ENCODE data around the gene BRD4.
A peak's percentile ranks its signal among the peaks of the same experiment; 100 is the strongest.
"Not testable (repeated sequence)": the region's sequence is repeated elsewhere in the genome, so short reads cannot be mapped to it uniquely, and the experiment has no call there.

Gene BRD4

DNA sequence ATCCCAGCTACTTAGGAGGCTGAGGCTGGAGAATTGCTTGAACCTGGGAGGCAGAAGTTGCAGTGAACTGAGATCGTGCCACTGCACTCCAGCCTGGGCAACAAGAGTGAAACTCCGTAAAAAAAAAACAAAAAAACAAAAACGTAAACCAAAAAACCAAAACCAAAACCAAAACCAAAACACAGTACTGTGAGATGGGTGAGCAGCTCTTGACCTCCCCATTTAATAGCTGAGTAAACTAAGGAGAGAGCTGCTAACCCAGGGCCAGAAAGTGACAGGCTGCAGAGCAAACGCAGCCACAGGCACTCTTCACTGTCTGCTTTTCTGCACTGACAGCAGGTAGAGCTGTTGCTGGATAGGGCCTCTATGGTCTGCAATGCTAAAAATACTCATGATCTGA is 27.7 kb upstream of the BRD4 start:
- not testable (repeated sequence) for DNase-seq (ENCODE audit: low read depth in 2 of 2)

DNA sequence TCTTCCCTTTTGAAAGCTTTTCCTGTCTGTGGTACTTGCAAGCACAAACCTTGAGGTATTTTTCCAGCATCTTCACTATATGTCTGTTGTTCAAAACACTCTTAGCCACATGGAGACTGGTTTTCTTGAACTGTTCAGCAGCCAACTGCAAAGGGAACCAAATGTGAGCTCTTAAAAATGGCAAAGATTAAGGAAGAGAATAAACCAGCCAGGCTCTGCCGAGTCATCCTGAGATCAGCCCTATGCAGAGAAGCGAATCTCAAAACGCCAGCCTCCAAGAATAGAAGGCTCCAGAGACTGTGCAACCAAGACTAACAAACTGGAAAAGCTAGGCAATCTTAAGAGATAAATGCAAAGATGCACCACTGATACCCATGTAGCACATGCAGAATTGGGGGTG is 26.6 kb upstream of the BRD4 start:
- no peak for DNase-seq (ENCODE audit: low read depth in 2 of 2)

DNA sequence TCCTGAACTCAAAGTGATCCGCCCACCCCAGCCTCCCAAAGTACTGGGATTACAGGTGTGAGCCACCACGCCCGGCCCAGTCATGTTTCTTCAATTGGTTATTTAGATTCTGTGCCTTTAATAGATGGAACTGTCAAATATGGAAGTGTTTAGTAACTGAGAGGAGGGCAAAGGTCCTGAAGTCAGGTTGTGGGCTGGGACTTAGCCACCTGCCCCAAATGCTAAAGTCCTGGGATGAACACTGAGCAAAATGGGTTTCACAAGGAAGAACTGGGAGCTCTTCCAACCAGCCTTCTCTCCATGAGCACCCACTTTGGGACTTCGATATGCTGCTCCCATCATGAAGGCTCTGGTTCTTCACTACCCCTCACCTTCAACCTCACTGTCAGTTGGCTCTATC is 25.6 kb upstream of the BRD4 start:
- DNase-seq (ENCODE audit: low read depth in 2 of 2), result no peak

DNA sequence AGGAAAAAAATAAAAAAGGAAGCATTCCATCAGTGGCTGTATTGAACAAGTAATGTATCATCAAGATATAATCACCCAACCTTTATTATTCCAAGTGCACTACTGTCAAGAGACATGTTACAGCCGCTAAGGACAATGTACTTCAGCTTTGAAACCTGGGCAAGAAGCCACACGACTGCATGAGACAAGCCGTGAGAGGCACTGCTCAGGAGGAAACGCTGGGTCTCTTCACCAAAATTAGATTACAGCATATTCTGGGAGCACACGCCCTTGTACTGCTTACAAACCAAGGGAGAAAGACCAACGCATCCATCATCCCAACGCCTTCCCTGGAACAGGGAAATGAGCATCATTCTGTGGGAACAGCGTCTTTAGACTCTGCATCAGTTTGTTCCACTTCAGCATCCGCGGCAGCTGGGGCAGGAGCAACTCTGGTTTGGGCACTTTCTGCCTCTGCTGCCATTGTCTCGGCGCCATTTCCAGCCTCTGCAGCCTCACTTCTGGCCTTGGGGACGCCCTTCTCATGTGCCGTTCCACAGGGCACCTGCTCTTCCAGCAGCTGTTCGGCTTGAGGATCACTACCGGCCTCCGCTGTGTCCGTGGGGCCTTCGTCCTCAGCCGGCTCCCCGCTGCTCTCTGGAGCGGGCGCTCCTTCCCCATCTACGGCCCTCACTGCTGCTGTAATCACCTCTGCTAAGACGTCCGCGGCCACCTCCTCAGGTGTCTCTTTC is 22.4 kb upstream of the BRD4 start:
- DNase-seq (ENCODE audit: low read depth in 2 of 2), result no peak

DNA sequence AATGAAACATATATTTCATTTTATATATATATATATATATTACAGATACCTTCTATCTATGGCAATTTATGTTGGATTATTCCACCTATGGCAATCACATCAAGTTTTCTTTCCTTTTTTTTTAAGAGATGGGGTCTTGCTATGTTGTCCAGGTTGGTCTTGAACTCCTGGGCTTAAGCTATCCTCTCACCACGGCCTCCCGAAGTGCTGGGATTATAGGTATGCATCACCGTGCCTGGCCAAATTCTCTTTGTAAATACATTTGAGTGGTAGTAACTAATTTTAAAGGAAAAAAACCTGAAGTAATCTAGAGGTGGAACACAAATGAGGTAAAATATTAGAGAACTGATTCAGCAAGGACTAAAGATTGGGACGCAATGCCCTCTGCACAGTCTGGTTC is 21.6 kb upstream of the BRD4 start:
- no peak for DNase-seq (ENCODE audit: low read depth in 2 of 2)

DNA sequence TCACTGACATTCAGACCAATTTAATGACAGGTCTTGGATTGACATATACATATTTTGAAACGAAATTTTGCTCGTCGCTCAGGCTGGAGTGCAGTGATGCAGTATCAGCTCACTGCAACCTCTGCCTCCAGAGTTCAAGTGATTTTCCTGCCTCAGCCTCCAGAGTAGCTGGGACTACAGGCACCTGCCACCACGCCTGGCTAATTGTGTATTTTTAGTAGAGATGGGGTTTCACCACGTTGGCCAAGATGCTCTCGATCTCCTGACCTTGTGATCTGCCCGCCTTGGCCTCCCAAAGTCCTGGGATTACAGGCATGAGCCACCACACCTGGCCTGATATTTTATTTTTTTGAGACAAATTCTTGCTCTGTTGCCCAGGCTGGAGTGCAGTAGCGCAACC is 20.2 kb upstream of the BRD4 start:
- DNase-seq (ENCODE audit: low read depth in 2 of 2), result not testable (repeated sequence)

DNA sequence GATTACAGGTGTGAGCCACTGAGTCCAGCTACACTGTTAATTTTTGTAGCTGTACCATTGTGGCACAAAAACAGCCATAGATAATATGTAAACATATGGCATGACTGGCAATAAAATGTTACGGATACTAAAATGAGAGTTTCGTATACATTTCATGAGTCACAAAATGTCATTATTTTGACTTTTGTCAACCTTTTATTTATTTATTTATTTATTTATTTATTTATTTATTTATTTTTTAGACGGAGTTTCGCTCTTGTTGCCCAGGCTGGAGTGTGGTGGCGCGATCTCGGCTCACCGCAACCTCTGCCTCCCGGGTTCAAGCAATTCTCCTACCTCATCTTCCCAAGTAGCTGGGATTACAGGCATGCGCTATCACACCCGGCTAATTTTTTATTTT is 9.0 kb upstream of the BRD4 start:
- DNase-seq (ENCODE audit: low read depth in 2 of 2), result not testable (repeated sequence)

DNA sequence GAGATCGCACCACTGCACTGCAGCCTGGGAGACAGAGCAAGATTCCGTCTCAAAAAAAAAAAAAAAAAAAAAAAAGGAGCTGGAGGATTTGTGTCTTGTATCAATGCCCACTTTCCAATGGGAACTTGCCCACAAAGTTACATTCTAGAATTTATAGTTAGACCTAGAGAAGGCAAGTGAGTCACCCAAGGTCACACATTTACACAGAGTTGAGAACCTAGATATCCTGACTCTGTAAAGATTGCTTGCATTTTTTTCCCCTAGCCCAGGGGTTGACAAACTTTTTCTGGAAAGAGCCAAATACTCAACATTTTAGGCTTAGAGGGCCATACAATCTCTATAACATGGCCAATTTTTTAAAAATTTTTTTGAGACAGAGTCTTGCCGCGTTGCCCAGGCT is 7.7 kb upstream of the BRD4 start:
- DNase-seq (ENCODE audit: low read depth in 2 of 2), result no peak

DNA sequence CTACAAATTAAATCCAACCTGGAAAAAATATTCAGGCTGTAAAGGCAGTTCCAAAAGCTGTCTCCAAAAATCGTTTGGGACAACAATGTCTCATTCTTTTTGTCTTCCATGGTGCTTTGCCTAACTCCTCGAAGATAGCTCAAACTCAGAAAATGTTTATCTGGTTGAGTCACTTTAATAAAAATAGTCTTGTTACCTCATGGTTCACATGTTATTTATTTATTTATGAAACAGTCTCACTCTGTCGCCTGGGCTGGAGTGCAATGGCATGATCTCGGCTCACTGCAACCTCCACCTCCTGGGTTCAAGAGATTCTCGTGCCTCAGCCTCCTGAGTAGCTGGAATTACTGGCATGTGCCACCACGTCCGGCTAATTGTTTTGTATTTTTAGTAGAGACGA is 4.9 kb upstream of the BRD4 start:
- no peak for DNase-seq (ENCODE audit: low read depth in 2 of 2)

DNA sequence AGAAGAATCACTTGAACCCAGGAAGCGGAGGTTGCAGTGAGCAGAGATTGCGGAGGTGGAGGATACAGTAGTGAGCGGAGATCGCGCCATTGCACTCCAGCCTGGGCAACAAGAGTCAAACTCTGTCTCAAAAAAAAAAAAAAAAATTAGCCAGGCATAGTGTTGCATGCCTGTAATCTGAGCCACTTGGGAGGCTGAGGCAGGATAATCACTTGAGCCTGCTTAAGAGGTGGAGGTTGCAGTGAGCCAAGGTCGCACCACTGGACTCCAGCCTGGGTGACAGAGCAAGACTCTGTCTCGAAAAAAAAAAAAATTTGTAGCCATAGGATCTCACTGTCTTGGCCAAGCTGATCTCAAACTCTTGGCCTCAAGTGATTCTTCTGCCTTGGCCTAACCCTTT is 3.7 kb upstream of the BRD4 start:
- not testable (repeated sequence) for DNase-seq (ENCODE audit: low read depth in 2 of 2)

DNA sequence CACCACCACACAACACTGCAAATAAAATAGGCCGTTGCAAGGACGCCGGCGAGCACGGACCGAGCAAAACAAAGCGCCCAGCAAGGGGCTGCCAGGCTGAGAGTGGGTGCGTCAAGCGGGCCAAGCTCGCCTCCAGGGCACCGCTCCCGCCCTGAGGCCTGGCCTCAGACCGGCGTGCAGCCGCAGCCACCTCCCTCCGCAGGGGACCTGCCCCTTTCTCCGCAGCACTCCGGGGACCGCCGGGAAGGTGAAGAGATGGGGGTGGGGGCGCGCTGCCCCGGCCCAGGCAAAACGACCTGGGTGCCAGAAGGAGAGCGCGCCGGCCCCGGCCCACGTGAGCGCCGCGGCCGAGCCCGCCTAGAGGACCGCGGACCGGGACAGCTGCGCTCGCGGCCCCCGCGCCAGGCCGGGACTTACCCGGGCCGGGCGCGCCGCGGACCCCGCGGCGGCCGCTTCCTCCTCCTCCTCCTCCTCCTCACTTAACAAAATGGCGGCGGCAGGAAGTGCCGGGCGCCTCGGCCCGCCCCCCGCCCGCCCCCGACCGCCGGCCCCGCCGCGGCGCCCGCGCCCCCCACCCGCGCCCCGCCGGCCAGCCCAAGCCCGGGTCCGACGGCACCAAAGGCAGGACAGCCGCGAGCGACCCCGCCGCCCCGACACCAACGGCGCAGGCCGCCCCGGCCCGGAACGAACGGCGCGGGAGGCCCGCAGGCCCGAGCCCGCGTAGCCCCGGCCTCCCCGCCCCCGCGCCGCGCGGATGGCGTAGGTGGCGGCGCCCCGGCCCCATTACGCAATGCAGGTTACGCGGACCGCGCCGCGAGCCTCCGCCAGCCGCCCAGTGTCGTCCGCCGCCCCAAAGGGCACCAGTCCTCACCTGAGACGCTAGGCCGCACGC is 674 bp downstream of the BRD4 start:
- DNase-seq (ENCODE audit: low read depth in 2 of 2), result peak; percentile 14 to 23

DNA sequence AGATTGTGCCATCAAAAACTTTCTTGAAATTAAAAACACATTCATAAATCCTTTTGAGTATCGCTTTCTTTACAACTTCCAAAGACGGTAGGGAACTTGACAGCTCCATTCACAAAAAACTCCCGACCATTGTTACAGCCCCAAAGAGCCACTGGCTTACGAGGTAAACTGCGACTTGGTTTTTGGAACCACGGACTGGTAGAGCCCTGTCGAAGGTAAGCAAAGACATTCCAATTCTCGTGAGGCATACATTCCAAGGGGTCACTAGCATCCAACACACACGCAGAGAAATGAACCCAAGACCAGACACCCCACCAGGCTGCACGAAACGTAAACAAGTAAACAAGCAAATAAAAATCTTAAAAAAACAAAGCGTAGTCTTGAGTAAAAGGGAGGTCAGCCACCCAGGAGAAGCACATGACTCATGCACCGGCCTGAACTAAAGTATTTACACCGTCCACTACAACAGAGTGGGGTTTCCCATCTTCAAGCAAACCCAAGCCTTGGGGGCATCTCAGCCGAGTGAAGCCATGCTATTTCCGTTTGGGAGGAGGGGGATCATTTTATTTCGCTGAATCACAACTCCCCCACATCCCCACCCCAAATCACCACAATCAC is 1.4 kb downstream of the BRD4 start:
- DNase-seq (ENCODE audit: low read depth in 2 of 2), result no peak

DNA sequence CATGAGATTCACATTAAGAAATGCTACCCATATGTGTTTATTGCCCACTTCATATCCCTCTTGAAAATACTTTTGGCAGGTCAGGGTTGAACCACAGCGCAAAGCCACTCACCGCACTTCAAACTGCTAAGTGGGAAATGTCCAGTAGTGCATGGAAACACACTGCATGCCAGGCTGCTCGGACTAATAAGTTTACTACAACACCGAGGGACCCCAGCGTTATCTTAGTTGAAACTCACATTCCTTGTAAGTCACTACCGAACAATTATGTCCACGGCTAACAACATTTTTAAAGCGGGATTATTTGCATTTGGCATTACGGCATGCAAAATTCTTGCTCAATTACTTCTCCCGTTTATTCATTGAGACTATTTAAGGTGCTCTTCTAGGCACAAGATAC is 4.0 kb downstream of the BRD4 start:
- no peak for DNase-seq (ENCODE audit: low read depth in 2 of 2)

DNA sequence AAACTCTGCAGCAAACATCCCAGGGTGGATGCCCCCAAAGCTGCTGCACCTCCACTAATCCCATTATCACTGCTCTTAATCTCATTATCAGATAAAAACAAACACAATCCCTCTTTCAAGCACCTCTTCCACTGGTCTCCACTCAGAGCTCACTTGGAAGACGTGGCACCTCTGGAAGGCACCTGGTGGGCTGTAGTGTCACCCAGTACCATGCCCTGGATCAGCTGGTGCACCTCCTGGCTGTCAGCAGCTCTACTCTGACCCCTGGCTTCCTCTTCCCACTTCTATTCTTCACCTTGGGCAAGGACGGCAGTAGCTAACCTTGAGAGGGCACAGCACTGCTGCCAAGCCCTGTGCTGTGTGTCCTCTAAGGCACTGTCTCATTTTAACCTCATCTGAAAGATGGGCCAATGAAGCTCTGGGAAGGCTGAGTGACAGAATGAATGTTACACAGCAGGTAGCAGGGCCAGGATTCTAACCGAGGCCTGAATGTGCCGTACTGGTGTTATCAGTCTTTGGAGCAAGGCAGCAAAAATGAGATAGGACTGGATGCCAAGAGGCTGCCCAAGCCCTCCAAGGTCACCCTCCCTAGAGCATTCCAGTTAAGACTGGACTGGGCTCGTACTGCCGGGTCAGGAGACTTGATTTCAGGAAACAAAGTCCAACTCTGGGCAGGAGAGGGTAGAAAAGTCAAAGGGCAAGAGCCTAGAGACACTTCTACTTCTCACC is 7.4 kb downstream of the BRD4 start:
- no peak for DNase-seq (ENCODE audit: low read depth in 2 of 2)

DNA sequence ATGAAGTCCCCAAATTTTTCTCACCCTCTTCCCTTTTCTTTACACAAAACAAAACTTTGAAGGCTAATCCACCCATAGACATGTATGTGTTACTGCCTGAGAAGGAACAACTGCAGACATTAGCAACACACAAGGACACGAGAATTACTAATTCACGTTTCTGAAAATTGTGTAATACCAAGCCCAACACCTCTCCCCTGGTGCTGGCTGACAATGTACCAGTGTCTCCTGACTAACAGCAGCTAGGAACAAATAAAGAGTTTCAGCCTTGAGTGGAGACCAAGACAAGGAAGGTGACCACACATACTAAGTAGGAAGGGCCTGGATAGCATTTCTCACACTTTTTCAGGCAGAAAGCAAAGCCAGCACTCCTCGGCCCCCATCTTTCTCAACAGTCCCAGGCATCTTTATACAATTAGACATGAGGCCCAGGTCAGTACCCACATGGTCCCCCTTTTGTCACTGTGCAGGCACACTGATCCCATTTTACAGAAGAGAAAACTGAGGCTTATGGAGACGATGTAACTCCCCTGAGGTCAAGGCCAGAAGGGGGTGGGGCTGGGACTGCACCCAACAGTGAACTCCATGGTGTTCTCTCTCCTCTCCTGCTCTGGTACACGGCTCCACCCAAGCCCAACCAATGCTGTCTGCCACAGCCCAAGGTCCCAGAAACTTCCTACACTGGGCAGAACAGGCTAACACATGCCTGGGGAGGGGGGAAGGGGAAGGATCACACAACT is 8.7 kb downstream of the BRD4 start:
- DNase-seq (ENCODE audit: low read depth in 2 of 2), result no peak

DNA sequence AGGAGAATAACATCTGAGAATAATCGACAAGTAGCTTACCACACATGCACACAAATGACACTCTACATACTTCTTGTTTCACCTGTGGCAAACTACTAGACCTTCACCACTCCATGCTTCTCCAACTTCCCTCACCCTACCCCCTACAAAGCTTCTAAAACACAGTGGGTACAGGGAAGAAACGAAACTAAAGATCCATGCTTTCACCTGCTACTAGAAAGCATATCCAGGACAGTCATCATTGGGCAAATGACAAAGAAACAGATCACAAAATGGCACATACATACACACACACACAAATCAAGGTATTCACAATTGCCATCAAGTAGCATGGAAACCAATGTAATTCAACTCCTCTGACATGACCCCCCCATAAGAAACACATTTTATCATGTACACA is 10.6 kb downstream of the BRD4 start:
- no peak for DNase-seq (ENCODE audit: low read depth in 2 of 2)

DNA sequence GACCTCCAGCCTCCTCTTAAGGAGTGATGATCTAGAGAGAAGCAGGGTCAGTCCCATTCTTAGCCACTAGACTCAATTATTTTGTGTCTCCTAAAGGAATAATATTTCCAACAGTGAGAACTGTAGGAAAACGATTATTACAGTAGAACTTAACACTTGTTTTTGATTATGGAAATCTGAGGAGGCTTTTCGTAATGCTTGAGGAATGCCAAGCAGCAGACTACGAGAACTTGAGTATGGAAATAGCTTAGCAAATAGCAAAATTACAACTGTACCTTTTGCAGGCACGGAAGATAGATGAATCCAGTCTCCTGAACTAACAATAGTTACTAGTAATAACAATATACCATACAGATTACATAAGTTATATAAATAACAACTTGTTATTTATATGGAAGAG is 12.2 kb downstream of the BRD4 start:
- no peak for DNase-seq (ENCODE audit: low read depth in 2 of 2)

DNA sequence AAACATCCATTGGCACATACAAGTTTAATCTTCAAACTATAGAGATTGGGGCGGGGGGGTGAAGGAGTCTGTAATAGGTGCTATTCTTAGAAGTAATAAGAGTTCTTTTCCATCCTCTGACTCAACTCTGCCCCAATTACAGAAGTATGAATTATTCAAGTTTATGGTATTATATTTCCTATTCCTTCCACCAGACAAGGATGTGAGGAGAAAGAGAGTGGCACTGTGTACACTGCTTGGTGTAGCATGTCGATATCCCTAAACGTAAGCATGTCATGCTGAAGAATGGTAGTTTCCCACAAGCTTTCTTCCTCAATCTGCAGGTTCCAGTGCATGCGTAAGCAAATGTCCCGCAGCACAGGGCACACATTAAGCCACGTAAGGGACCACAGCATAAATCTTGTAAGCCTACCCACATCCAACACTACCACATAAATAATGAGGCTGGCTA is 14.1 kb downstream of the BRD4 start:
- no peak for DNase-seq (ENCODE audit: low read depth in 2 of 2)

DNA sequence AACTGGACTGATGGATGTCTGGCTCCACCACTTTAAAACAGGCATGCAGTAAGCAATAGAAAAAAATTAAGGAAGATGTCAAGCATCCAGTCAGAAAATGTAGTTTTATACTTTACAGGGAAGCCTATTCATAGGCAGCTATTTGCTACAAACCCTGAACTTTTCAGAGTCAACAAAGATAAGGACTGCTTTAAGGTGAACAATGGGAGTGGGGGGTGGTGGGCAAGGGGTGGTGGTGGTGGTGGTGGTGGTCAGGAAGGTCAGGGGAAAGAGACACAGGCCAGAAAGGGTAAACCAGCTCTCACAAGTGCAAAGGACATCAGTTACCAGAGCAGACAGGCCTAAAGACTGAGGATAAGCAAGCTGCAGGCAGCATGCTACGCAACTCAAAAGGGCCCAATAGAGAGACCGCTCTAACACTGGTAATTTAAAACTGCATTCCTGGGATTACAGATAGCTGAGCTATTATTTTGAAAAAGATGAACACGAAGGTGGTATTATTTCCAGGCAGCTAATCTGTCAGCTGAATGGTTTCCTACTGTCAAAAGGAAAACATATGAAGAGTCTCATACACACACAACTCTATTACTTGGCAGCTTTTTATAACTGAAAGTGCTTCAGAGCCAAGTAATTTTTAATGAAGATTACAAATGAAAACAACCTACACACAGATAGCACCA is 14.8 kb downstream of the BRD4 start:
- DNase-seq (ENCODE audit: low read depth in 2 of 2), result no peak

DNA sequence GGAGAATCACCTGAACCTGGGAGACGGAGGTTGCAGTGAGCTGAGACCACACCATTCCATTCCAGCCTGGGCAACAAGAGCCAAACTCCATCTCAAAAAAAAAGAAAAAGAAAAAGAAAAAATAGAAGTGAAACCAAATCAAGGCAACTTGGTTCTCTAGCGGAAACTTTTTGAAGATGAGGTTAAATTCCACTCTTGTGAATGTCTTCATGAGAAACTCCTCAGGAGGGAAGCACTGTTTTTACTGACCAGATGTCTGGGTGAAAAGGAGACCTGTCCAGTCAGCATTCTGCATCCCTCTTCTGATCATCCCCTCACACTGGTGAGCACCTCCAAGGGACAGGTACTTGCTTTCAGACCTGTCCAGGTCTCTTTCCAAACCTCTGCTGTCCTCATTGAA is 15.8 kb downstream of the BRD4 start:
- DNase-seq (ENCODE audit: low read depth in 2 of 2), result no peak

DNA sequence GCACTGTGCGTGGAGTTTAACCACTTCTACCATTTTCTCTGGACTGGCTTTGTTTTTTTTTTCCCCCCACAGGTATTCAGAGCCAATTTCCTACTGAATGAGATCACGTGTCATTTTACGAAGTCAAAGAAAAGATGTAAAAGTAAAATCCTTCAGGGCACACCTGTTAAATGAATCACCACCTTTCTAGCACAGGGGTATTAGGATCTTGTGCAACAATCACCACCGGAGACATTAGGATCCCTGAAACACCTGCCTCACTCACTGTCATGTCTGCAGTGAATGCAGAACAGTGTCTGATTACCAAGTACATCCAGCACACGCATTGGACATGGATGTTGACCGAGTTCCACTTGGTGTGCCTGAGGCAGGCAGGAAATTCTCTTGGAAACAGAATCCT is 17.2 kb downstream of the BRD4 start:
- DNase-seq (ENCODE audit: low read depth in 2 of 2), result no peak
